ENCODE measurements around the gene CDH1.
"Not testable (repeated sequence)": the region's sequence is repeated elsewhere in the genome, so short reads cannot be mapped to it uniquely, and the experiment has no call there.

CDH1 gene

GRCh38 chr16:68715471-68715870 is 21.6 kb upstream of the CDH1 start:
- Mint-ChIP-seq H3K4me3 (no peak overlapping the region), H3K4me1 (peaks cover 6% of the 10 kb centered on the region), H3K9me3 (no peaks in the 10 kb centered on the region), H3K36me3 (ENCODE audit: insufficient read depth) (peaks cover 2% of the 10 kb centered on the region), H3K27me3 (peaks cover 13% of the 10 kb centered on the region), H3K27ac (ENCODE audit: low read depth) (no peak overlapping the region)
- DNase-seq (ENCODE audit: low spot score in 2 of 2) (no peak), ATAC-seq (replicated peaks; ENCODE audit: extremely low read depth, poor library complexity, severe bottlenecking) (no peak)

- not testable (repeated sequence) for DNase-seq (ENCODE audit: low spot score in 2 of 2); H3K36me3 Mint-ChIP-seq (ENCODE audit: insufficient read depth); H3K4me1 Mint-ChIP-seq; H3K27ac Mint-ChIP-seq (ENCODE audit: low read depth); H3K4me3 Mint-ChIP-seq; H3K27me3 Mint-ChIP-seq; ATAC-seq (replicated peaks; ENCODE audit: extremely low read depth, poor library complexity, severe bottlenecking); H3K9me3 Mint-ChIP-seq
Measured at GRCh38 chr16:68716516-68716915, 20.6 kb upstream of the CDH1 start.

GRCh38 chr16:68717684-68718083 is 19.4 kb upstream of the CDH1 start:
- Mint-ChIP-seq H3K36me3 (ENCODE audit: insufficient read depth) (no peaks in the 10 kb centered on the region), H3K9me3 (no peaks in the 10 kb centered on the region), H3K27me3 (no peaks in the 10 kb centered on the region), H3K4me1 (no peaks in the 10 kb centered on the region), H3K27ac (ENCODE audit: low read depth) (no peak overlapping the region), H3K4me3 (no peak overlapping the region)
- no peak for DNase-seq (ENCODE audit: low spot score in 2 of 2)
- no peak for ATAC-seq (replicated peaks; ENCODE audit: extremely low read depth, poor library complexity, severe bottlenecking)

DNA sequence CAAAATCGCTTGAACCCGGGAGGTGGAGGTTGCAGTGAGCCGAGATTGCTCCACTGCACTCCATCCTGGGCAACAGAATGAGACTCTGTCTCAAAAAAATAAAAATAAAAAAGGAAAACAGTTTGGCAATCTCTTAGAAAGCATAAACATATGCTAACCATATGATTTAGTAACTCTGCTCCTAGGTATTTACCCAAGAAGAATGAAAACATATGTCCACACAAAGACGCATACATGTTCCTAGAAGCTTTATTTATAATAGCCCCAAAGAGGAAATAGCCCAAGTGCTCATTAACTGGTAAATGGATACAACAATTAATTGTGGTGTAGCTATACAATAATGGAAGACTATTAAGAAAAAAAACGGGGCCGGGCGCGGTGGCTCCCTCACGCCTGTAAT is 18.5 kb upstream of the CDH1 start:
- ATAC-seq (replicated peaks; ENCODE audit: extremely low read depth, poor library complexity, severe bottlenecking) = no peak
- Mint-ChIP-seq H3K27ac (ENCODE audit: low read depth) (no peak overlapping the region), H3K4me1 (no peaks in the 10 kb centered on the region), H3K9me3 (no peaks in the 10 kb centered on the region), H3K4me3 (no peak overlapping the region), H3K27me3 (no peaks in the 10 kb centered on the region), H3K36me3 (ENCODE audit: insufficient read depth) (no peaks in the 10 kb centered on the region)
- DNase-seq (ENCODE audit: low spot score in 2 of 2) = no peak

DNA sequence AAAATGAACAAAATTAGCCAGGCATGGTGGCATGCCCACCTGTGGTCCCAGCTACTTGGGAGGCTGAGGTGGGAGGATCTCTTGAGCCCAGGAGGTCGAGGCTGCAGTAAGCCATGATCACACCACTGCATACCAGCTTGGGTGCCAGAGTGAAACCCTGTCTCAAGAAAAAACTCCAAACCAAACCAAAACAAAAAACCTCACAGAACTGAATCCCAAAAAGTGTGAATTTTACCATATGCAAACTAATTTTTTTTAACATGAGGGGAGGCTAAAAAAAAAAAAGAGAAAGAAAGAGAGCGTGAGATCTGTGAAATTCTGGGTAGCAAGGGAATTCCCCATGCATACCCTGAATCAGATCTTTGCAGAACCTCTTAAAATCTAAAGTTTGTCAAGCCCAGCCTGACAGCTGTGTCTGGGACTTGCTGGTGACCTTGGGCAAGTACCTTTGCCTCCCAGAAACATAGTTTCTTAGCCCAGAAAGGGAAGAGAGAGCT is 17.1 kb upstream of the CDH1 start:
- Mint-ChIP-seq H3K36me3 (ENCODE audit: insufficient read depth) (no peaks in the 10 kb centered on the region), H3K27ac (ENCODE audit: low read depth) (no peak overlapping the region), H3K4me3 (no peak overlapping the region), H3K9me3 (no peaks in the 10 kb centered on the region), H3K27me3 (no peaks in the 10 kb centered on the region), H3K4me1 (no peaks in the 10 kb centered on the region)
- ATAC-seq (replicated peaks; ENCODE audit: extremely low read depth, poor library complexity, severe bottlenecking) = no peak
- DNase-seq (ENCODE audit: low spot score in 2 of 2) = no peak

DNA sequence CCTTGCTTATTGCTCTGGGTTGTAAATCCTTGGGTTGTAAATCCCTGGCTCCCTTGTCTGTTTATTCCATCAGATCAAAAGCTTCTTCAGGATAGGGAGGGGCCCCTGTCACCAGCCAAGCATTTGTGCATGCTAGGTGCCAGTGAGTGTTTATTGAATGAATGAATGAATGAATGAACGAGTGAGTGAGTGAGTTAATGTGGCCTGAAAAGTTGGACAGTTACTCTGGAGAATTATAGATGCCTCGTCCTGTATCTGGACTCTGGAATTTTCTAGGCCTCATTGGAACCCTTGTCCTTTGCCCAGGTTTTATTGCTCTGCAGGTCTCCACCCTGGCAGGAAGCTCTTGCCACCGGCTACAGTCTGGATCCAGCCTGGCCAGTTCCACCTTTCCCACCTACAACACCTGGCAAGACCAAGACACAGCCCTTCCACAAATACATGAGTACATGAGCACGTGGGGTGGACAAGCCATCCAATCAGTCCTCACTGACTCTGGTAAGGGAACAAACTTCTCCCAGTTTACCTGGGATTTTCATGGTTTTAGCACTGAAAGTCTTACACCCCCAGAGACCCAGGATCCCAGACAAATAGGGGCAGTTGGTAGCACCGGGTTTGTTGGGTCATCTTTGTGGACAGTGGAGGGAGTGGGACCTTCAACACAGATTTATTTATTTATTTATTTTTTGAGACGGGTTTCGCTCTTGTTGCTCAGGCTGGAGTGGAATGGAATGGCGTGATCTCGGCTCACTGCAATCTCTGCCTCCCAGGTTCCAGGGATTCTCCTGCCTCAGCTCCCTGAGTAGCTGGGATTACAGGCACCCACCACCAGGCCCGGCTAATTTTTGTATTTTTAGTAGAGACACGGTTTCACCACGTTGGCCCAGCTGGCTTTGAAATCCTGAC is 14.7 kb upstream of the CDH1 start:
- no peak overlapping the region for H3K27ac Mint-ChIP-seq (ENCODE audit: low read depth)
- H3K27me3 Mint-ChIP-seq = no peaks in the 10 kb centered on the region
- no peaks in the 10 kb centered on the region for H3K4me1 Mint-ChIP-seq
- no peaks in the 10 kb centered on the region for H3K36me3 Mint-ChIP-seq (ENCODE audit: insufficient read depth)
- DNase-seq (ENCODE audit: low spot score in 2 of 2) (no peak), ATAC-seq (replicated peaks; ENCODE audit: extremely low read depth, poor library complexity, severe bottlenecking) (no peak)
- H3K9me3 Mint-ChIP-seq = no peaks in the 10 kb centered on the region
- no peak overlapping the region for H3K4me3 Mint-ChIP-seq

- Mint-ChIP-seq H3K4me3 (no peak overlapping the region), H3K36me3 (ENCODE audit: insufficient read depth) (peaks cover 1% of the 10 kb centered on the region), H3K4me1 (peaks cover 5% of the 10 kb centered on the region), H3K27me3 (no peaks in the 10 kb centered on the region), H3K27ac (ENCODE audit: low read depth) (no peak overlapping the region), H3K9me3 (no peaks in the 10 kb centered on the region)
- ATAC-seq (replicated peaks; ENCODE audit: extremely low read depth, poor library complexity, severe bottlenecking) (no peak), DNase-seq (ENCODE audit: low spot score in 2 of 2) (no peak)
Measured at GRCh38 chr16:68724797-68725196, 12.3 kb upstream of the CDH1 start.

DNA sequence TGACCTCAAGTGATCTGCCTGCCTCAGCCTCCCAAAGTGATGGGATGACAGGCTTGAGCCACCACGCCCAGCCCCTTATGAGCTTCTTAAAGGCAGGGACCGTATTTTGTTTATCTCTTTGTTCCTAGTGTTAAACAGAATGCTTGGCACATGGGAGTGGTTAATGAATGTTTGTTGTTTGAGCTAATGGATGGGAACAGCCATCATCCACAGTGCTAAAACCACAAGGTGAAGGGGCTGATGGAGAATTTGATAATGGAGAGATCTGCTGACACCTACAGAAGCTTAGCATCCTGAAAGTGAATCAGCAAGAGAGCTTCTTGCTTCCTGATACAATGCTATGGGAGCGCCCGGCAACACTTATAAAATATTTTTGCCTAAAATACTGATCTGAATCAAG is 8.6 kb upstream of the CDH1 start:
- Mint-ChIP-seq H3K36me3 (ENCODE audit: insufficient read depth) (peaks cover 1% of the 10 kb centered on the region), H3K4me3 (no peak overlapping the region), H3K9me3 (no peaks in the 10 kb centered on the region), H3K27me3 (peaks cover under 1% of the 10 kb centered on the region), H3K4me1 (peaks cover 5% of the 10 kb centered on the region), H3K27ac (ENCODE audit: low read depth) (no peak overlapping the region)
- no peak for ATAC-seq (replicated peaks; ENCODE audit: extremely low read depth, poor library complexity, severe bottlenecking)
- no peak for DNase-seq (ENCODE audit: low spot score in 2 of 2)

DNA sequence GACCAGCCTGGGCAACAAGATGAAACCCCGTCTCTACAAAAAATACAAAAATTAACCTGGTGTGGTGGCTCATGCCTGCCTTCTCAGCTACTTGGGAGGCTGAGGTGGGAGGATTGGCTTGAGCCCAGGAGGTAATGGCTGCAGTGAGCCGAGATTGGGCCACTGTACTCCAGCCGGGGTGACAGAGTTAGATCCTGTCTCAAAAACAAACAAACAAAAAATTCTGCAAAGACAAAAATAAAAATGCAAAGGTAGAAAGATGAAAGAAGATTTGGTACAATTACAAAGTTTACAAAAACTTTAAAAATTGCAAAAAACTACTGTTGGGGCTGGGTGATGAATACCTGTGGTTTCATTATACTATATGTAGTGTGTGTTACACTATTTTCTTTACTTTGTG is 5.5 kb upstream of the CDH1 start:
- peaks cover 7% of the 10 kb centered on the region for H3K4me1 Mint-ChIP-seq
- peaks cover 1% of the 10 kb centered on the region for H3K36me3 Mint-ChIP-seq (ENCODE audit: insufficient read depth)
- no peak overlapping the region for H3K27ac Mint-ChIP-seq (ENCODE audit: low read depth)
- DNase-seq (ENCODE audit: low spot score in 2 of 2) = no peak
- peaks cover 27% of the 10 kb centered on the region for H3K27me3 Mint-ChIP-seq
- no peak overlapping the region for H3K4me3 Mint-ChIP-seq
- no peak for ATAC-seq (replicated peaks; ENCODE audit: extremely low read depth, poor library complexity, severe bottlenecking)
- H3K9me3 Mint-ChIP-seq = no peaks in the 10 kb centered on the region

DNA sequence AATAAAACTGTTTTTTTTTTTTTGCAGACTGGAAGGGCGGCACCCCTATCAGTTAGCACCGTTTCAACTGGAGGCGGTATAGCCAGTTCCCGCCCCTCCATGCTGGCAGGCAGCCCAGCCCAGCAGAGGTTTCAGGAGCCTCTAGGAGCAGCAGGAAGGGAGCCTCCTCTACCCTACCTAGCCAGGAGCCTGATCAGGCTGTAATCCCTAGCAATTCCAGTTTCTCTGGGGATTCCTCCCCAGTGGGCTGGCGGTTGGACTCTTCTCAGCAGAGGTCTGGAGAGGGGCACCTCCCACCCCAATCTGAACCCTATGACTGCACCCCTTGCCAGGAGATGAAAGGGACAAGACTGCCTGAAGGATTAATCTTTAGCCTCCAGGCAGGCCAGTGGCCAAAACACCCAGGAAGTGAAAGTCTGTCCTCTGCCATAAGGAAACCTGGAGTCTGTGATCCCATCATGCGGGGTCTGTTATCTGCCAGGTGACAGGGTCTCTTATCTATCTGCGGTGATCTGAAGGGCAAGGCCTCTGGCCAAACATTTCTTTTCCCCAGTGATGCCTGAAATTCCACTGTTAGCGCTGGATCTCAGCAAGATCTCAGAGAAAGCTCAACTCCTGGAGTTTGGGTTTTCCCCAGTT is 4.9 kb upstream of the CDH1 start:
- Mint-ChIP-seq H3K9me3 (no peaks in the 10 kb centered on the region), H3K36me3 (ENCODE audit: insufficient read depth) (peaks cover 1% of the 10 kb centered on the region), H3K27ac (ENCODE audit: low read depth) (no peak overlapping the region), H3K4me3 (no peak overlapping the region), H3K27me3 (peaks cover 32% of the 10 kb centered on the region), H3K4me1 (peaks cover 11% of the 10 kb centered on the region)
- no peak for ATAC-seq (replicated peaks; ENCODE audit: extremely low read depth, poor library complexity, severe bottlenecking)
- no peak for DNase-seq (ENCODE audit: low spot score in 2 of 2)

GRCh38 chr16:68732741-68733399 is 4.2 kb upstream of the CDH1 start:
- no peaks in the 10 kb centered on the region for H3K9me3 Mint-ChIP-seq

DNA sequence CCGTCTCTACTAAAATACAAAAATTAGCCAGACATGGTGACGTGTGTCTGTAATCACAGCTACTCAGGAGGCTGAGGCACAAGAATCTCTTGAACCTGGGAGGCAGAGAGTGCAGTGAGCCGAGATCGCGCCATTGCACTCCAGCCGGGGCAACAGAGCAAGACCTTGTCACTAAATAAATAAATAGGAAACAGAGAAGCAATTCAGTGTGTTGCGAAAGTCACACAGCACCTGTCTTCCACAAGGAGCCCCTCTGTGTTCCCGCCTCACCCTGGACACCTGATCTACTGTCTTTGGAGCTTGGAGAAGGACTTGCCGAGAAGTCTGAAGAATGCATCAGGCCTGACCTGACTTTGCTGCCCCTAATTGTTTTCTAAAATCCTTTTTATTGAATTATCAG is 3.5 kb upstream of the CDH1 start:
- no peaks in the 10 kb centered on the region for H3K9me3 Mint-ChIP-seq
- peaks cover 14% of the 10 kb centered on the region for H3K4me1 Mint-ChIP-seq
- peaks cover 2% of the 10 kb centered on the region for H3K36me3 Mint-ChIP-seq (ENCODE audit: insufficient read depth)
- no peak overlapping the region for H3K4me3 Mint-ChIP-seq
- peaks cover 47% of the 10 kb centered on the region for H3K27me3 Mint-ChIP-seq
- no peak overlapping the region for H3K27ac Mint-ChIP-seq (ENCODE audit: low read depth)
- ATAC-seq (replicated peaks; ENCODE audit: extremely low read depth, poor library complexity, severe bottlenecking) (no peak), DNase-seq (ENCODE audit: low spot score in 2 of 2) (no peak)

More at GRCh38 chr16:68732741-68733399, 4.2 kb upstream of the CDH1 start:
- H3K27ac Mint-ChIP-seq (ENCODE audit: low read depth) = no peak overlapping the region
- ATAC-seq (replicated peaks; ENCODE audit: extremely low read depth, poor library complexity, severe bottlenecking) (no peak), DNase-seq (ENCODE audit: low spot score in 2 of 2) (no peak)
- H3K4me3 Mint-ChIP-seq = no peak overlapping the region
- peaks cover 40% of the 10 kb centered on the region for H3K27me3 Mint-ChIP-seq
- peaks cover 16% of the 10 kb centered on the region for H3K4me1 Mint-ChIP-seq
- peaks cover 1% of the 10 kb centered on the region for H3K36me3 Mint-ChIP-seq (ENCODE audit: insufficient read depth)
